HG03521 (cell line): ENCODE measurements around the gene ZNF512.
"Not testable (repeated sequence)": the region's sequence is repeated elsewhere in the genome, so short reads cannot be mapped to it uniquely, and the experiment has no call there.

Experiments
- ATAC-seq: cut with Tn5 transposase; IDR thresholded peaks from one replicate; pipeline ENCODE4 v1.9.1; 2021; ENCODE audit warnings: mild to moderate bottlenecking, moderate library complexity; ENCODE audit not compliant: unreplicated experiment

The ZNF512 gene

GRCh38 chr2:27582129-27582694 is 630 bp upstream of the ZNF512 start:
- ATAC-seq: no peak

- no peak for ATAC-seq
Observed at GRCh38 chr2:27583390-27583915, 611 bp downstream of the ZNF512 start.

GRCh38 chr2:27584597-27584996 is 1.8 kb downstream of the ZNF512 start:
- no peak for ATAC-seq

GRCh38 chr2:27587025-27587424 is 4.2 kb downstream of the ZNF512 start:
- no peak for ATAC-seq

- no peak for ATAC-seq
Observed at GRCh38 chr2:27588308-27588707, 5.5 kb downstream of the ZNF512 start.

GRCh38 chr2:27591745-27592144 is 8.9 kb downstream of the ZNF512 start:
- no peak for ATAC-seq

- no peak for ATAC-seq
Observed at GRCh38 chr2:27593240-27593639, 10.4 kb downstream of the ZNF512 start.

- not testable (repeated sequence) for ATAC-seq
Observed at GRCh38 chr2:27594020-27594703, 11.3 kb downstream of the ZNF512 start.

- not testable (repeated sequence) for ATAC-seq
Observed at GRCh38 chr2:27595412-27595811, 12.6 kb downstream of the ZNF512 start.

GRCh38 chr2:27596627-27597026 is 13.8 kb downstream of the ZNF512 start:
- ATAC-seq: no peak

- no peak for ATAC-seq
Observed at GRCh38 chr2:27606611-27607010, 23.8 kb downstream of the ZNF512 start.

- no peak for ATAC-seq
Observed at GRCh38 chr2:27613985-27614384, 31.1 kb downstream of the ZNF512 start.

- no peak for ATAC-seq
Observed at GRCh38 chr2:27615316-27615715, 32.5 kb downstream of the ZNF512 start.

GRCh38 chr2:27621524-27621923 is 38.7 kb downstream of the ZNF512 start:
- ATAC-seq: no peak

- ATAC-seq: no peak
Observed at GRCh38 chr2:27622921-27623384, 40.1 kb downstream of the ZNF512 start.

- no peak for ATAC-seq
Observed at GRCh38 chr2:27624943-27625342, 42.1 kb downstream of the ZNF512 start.

- not testable (repeated sequence) for ATAC-seq
Observed at GRCh38 chr2:27626323-27626722, 43.5 kb downstream of the ZNF512 start.

GRCh38 chr2:27626921-27627320 is 44.1 kb downstream of the ZNF512 start:
- not testable (repeated sequence) for ATAC-seq

- ATAC-seq: peak; percentile 22
Observed at GRCh38 chr2:27627963-27628766, 45.3 kb downstream of the ZNF512 start.

- ATAC-seq: peak; percentile 93
Observed at GRCh38 chr2:27628767-27629709, 46.2 kb downstream of the ZNF512 start, which contains the start of the genes CCDC121 and GPN1. Gene CCDC121, minus strand, starts transcription at chr2:27629012. Its CDS starts 1,213 bp downstream, at chr2:27627799. Gene GPN1, plus strand, starts transcription at chr2:27629050. Its CDS starts 9 bp downstream, at chr2:27629059.
